H1 (cell line): ENCODE measurements around the gene ARHGAP26. TPM values are rescaled to one million over a fixed set of nuclear protein-coding genes. Genes with fewer than 3 reads are reported as not detected.

ENCODE experiments used
- CTCF ChIA-PET: fragments of 300-600 bp; sonication (Branson Sonifier 250); formaldehyde crosslinking; loops from one replicate; lab custom pipeline; 2021; ENCODE audit not compliant: partially characterized antibody; lab: Charles Lee
- POLR2A ChIA-PET: fragments of 300-600 bp; sonication (Branson Sonifier 250); formaldehyde crosslinking; loops from one replicate; lab custom pipeline; 2021; ENCODE audit warnings: inconsistent platforms; ENCODE audit not compliant: partially characterized antibody; lab: Charles Lee
- DNase-seq, 2 experiments: peaks; one replicate each; pipeline versions ENCODE4 v3.0.0 to v3.0.0-alpha.2; 2010 to 2022; ENCODE audit warnings: low spot score in 2 of 2, low read depth in 1 of 2, mixed read lengths in 1 of 2
- FAIRE-seq: peaks from 2 replicates; lab custom pipeline; 2011; peaks lifted over from hg19 to GRCh38; lab: Jason Lieb, UNC
- H2AFZ ChIP-seq: 2 replicates; pipeline ENCODE4 v1.8.1; 2012; ENCODE audit warnings: low read length, inconsistent platforms
- H2AK5ac ChIP-seq: 2 replicates; pipeline ENCODE4 v1.6.1; 2013; ENCODE audit warnings: low read depth, low read length
- H2BK120ac ChIP-seq: replicated peaks from 2 replicates; pipeline ENCODE3; 2013; ENCODE audit warnings: low read depth, low read length, inconsistent platforms
- H2BK12ac ChIP-seq: 2 replicates; pipeline ENCODE4 v1.6.1; 2013; ENCODE audit warnings: low read depth, low read length
- H2BK15ac ChIP-seq: 2 replicates; pipeline ENCODE4 v1.6.1; 2013; ENCODE audit warnings: low read length
- H2BK20ac ChIP-seq: 2 replicates; pipeline ENCODE4 v1.6.1; 2013; ENCODE audit warnings: low read length
- H2BK5ac ChIP-seq: 2 replicates; pipeline ENCODE4 v1.6.1; 2013; ENCODE audit warnings: low read depth, low read length
- H3K14ac ChIP-seq: 2 replicates; pipeline ENCODE4 v1.6.1; 2013; ENCODE audit warnings: inconsistent platforms; ENCODE audit not compliant: insufficient read length
- H3K18ac ChIP-seq: 2 replicates; pipeline ENCODE4 v1.6.1; 2013; ENCODE audit warnings: low read length; ENCODE audit errors: extremely low read depth
- H3K23ac ChIP-seq: 2 replicates; pipeline ENCODE4 v1.6.1; 2013; ENCODE audit warnings: inconsistent platforms; ENCODE audit not compliant: insufficient read length
- H3K23me2 ChIP-seq: 2 replicates; pipeline ENCODE4 v1.6.1; 2013; ENCODE audit warnings: low read depth, low read length
- H3K27ac ChIP-seq: 2 replicates; pipeline ENCODE4 v1.6.1; 2011; ENCODE audit warnings: low read depth, low read length, inconsistent platforms
- H3K27me3 ChIP-seq, 4 experiments: replicated peaks in 1 of 4; 1 replicate in 1 of 4; 2 replicates in 3 of 4; pipeline versions ENCODE4 v1.6.1 to v1.8.1; 2011 to 2013; ENCODE audit warnings: low read length in 3 of 4, mild to moderate bottlenecking in 3 of 4, inconsistent platforms in 2 of 4, mixed read lengths in 2 of 4, moderate library complexity in 1 of 4; ENCODE audit not compliant: control insufficient read depth in 3 of 4, insufficient read depth in 3 of 4; ENCODE audit errors: extremely low read depth in 1 of 4
- H3K36me3 ChIP-seq, 4 experiments: 2 replicates each; pipeline versions ENCODE4 v1.6.1 to v1.8.1; 2011 to 2013; ENCODE audit warnings: mild to moderate bottlenecking in 4 of 4, low read length in 3 of 4, moderate library complexity in 2 of 4, control low read depth in 1 of 4, inconsistent platforms in 1 of 4; ENCODE audit not compliant: insufficient read depth in 4 of 4, control insufficient read depth in 2 of 4
- H3K4ac ChIP-seq: replicated peaks from 2 replicates; pipeline ENCODE3; 2013; ENCODE audit warnings: low read length, low read depth, mixed read lengths, inconsistent platforms; ENCODE audit not compliant: insufficient read length
- H3K4me1 ChIP-seq, 4 experiments: replicated peaks in 1 of 4; 1 replicate in 1 of 4; 2 replicates in 3 of 4; pipeline versions ENCODE4 v1.6.1 to v1.8.1; 2011 to 2013; ENCODE audit warnings: low read length in 3 of 4, inconsistent platforms in 2 of 4, mixed read lengths in 1 of 4; ENCODE audit not compliant: insufficient read depth in 4 of 4, control insufficient read depth in 3 of 4
- H3K4me2 ChIP-seq, 2 experiments: 2 replicates each; pipeline versions ENCODE4 v1.6.1 to v1.8.1; 2011 to 2013; ENCODE audit warnings: low read depth in 2 of 2, low read length in 2 of 2, control low read depth in 1 of 2, inconsistent platforms in 1 of 2, mild to moderate bottlenecking in 1 of 2; ENCODE audit not compliant: insufficient read depth in 1 of 2
- H3K4me3 ChIP-seq, 4 experiments: fragments of 200-600, 300-600 bp in 1 of 4; sonication (generic), shearing (Covaris generic), sonication (Bioruptor Twin) in 1 of 4; 2 replicates each; pipeline versions ENCODE4 v1.5.1 to v1.8.1; 2011 to 2016; ENCODE audit warnings: low read length in 4 of 4, low read depth in 3 of 4, control low read depth in 2 of 4, inconsistent platforms in 2 of 4, mild to moderate bottlenecking in 2 of 4, mixed read lengths in 1 of 4, moderate library complexity in 1 of 4; ENCODE audit not compliant: insufficient read depth in 2 of 4; ENCODE audit errors: extremely low read depth in 1 of 4
- H3K56ac ChIP-seq: replicated peaks from 2 replicates; pipeline ENCODE3; 2013; ENCODE audit warnings: low read depth, mild to moderate bottlenecking, mixed read lengths, low read length, inconsistent platforms; ENCODE audit not compliant: insufficient read length
- H3K79me1 ChIP-seq: 2 replicates; pipeline ENCODE4 v1.6.1; 2013; ENCODE audit warnings: low read depth, low read length, control low read depth
- H3K79me2 ChIP-seq, 2 experiments: 2 replicates each; pipeline versions ENCODE4 v1.6.1 to v1.8.1; 2012 to 2013; ENCODE audit warnings: low read length in 2 of 2, mild to moderate bottlenecking in 2 of 2, inconsistent platforms in 1 of 2; ENCODE audit not compliant: insufficient read depth in 2 of 2, control insufficient read depth in 1 of 2
- H3K9ac ChIP-seq, 4 experiments: replicated peaks in 1 of 4; 1 replicate in 1 of 4; 2 replicates in 3 of 4; pipeline versions ENCODE4 v1.6.1 to v1.8.1; 2011 to 2013; ENCODE audit warnings: low read depth in 3 of 4, low read length in 3 of 4, control low read depth in 2 of 4, mild to moderate bottlenecking in 2 of 4, moderate library complexity in 2 of 4, inconsistent platforms in 1 of 4; ENCODE audit errors: extremely low read depth in 1 of 4
- H3K9me3 ChIP-seq, 2 experiments: 2 replicates each; pipeline versions ENCODE4 v1.6.1 to v1.8.1; 2012 to 2013; ENCODE audit warnings: mild to moderate bottlenecking in 2 of 2, moderate library complexity in 2 of 2, control low read depth in 1 of 2, inconsistent platforms in 1 of 2, low read depth in 1 of 2, low read length in 1 of 2, mixed read lengths in 1 of 2; ENCODE audit not compliant: insufficient read depth in 2 of 2
- H4K20me1 ChIP-seq, 2 experiments: replicated peaks in 1 of 2; 2 replicates each; pipeline versions ENCODE3 to v1.8.1; 2011 to 2013; ENCODE audit warnings: inconsistent platforms in 2 of 2, low read length in 2 of 2, mild to moderate bottlenecking in 1 of 2; ENCODE audit not compliant: insufficient read depth in 2 of 2, control insufficient read depth in 1 of 2
- H4K5ac ChIP-seq: 2 replicates; pipeline ENCODE4 v1.6.1; 2013; ENCODE audit warnings: low read length, low read depth, mixed read lengths, inconsistent platforms; ENCODE audit not compliant: insufficient read length
- H4K8ac ChIP-seq: 2 replicates; pipeline ENCODE4 v1.8.0; 2013; ENCODE audit warnings: mild to moderate bottlenecking, moderate library complexity, low read length, inconsistent platforms; ENCODE audit not compliant: insufficient read depth; ENCODE audit errors: extremely low read depth
- H4K91ac ChIP-seq: replicated peaks from 2 replicates; pipeline ENCODE3; 2013; ENCODE audit warnings: low read length, mixed read lengths, inconsistent platforms; ENCODE audit not compliant: insufficient read length
- BRCA1 ChIP-seq: IDR thresholded peaks from 2 replicates; pipeline ENCODE4 v1.6.1; 2012; ENCODE audit warnings: low read depth, low read length, improper control_type of control experiment
- CBX8 ChIP-seq: fragments of 300-800, 300-1000 bp; sonication (generic); IDR thresholded peaks from 2 replicates; pipeline ENCODE4 v1.7.1; 2016; ENCODE audit warnings: low read depth, low read length, borderline replicate concordance
- CEBPB ChIP-seq: IDR thresholded peaks from 2 replicates; pipeline ENCODE4 v1.6.1; 2012; ENCODE audit warnings: low read depth, low read length
- GABPA ChIP-seq: IDR thresholded peaks from 2 replicates; pipeline ENCODE4 v1.6.1; 2011; ENCODE audit warnings: mild to moderate bottlenecking, low read length, moderate library complexity, borderline replicate concordance; ENCODE audit not compliant: insufficient read depth
- NANOG ChIP-seq: IDR thresholded peaks from 2 replicates; pipeline ENCODE4 v1.6.1; 2011; ENCODE audit warnings: low read length, low read depth, mild to moderate bottlenecking, inconsistent platforms; ENCODE audit not compliant: insufficient read depth, poor library complexity, severe bottlenecking
- POLR2A ChIP-seq, 2 experiments: IDR thresholded peaks; 1 replicate in 1 of 2; 2 replicates in 1 of 2; pipeline ENCODE4 v1.6.1; 2011; ENCODE audit warnings: low read depth in 2 of 2, low read length in 2 of 2, mild to moderate bottlenecking in 2 of 2; ENCODE audit errors: control extremely low read depth in 1 of 2
- POU5F1 ChIP-seq: IDR thresholded peaks from 2 replicates; pipeline ENCODE4 v1.6.1; 2011; ENCODE audit warnings: low read depth, mild to moderate bottlenecking, low read length, moderate library complexity
- RNF2 ChIP-seq: fragments of 200-900, 300-1000 bp; sonication (generic); IDR thresholded peaks from 2 replicates; pipeline ENCODE4 v1.7.1; 2016; ENCODE audit warnings: borderline replicate concordance, low read depth, mild to moderate bottlenecking, antibody characterized with exemption, low read length; ENCODE audit not compliant: poor library complexity, severe bottlenecking; ENCODE audit errors: missing control alignments
- SAP30 ChIP-seq: fragments of 300-600 bp; sonication (generic); IDR thresholded peaks from 2 replicates; pipeline ENCODE4 v1.7.1; 2012; ENCODE audit warnings: low read length, moderate library complexity, mild to moderate bottlenecking, inconsistent platforms; ENCODE audit not compliant: insufficient read depth, insufficient replicate concordance
- SIN3A ChIP-seq, 2 experiments: IDR thresholded peaks in 1 of 2; conservative IDR thresholded peaks in 1 of 2; 2 replicates each; pipeline ENCODE4 v1.6.1; 2011 to 2012; ENCODE audit warnings: low read length in 2 of 2, improper control_type of control experiment in 1 of 2, low read depth in 1 of 2, mild to moderate bottlenecking in 1 of 2
- SP1 ChIP-seq: IDR thresholded peaks from 2 replicates; pipeline ENCODE4 v1.6.1; 2011; ENCODE audit warnings: low read depth, low read length
- TAF7 ChIP-seq: optimal IDR thresholded peaks from 2 replicates; pipeline ENCODE3; 2011; ENCODE audit warnings: low read depth, mild to moderate bottlenecking, inconsistent platforms, low read length, moderate library complexity, borderline replicate concordance
- TCF12 ChIP-seq: IDR thresholded peaks from 2 replicates; pipeline ENCODE4 v1.6.1; 2011; ENCODE audit warnings: low read depth, mild to moderate bottlenecking, low read length
- WGBS, 2 experiments: shearing (Covaris generic) in 1 of 2; methylation state at CpG; one replicate each; pipeline versions ENCODE4 v1.1.6 to v1.1.7; 2013 to 2015; ENCODE audit warnings: low lambda C conversion rate in 2 of 2, mixed read lengths in 2 of 2, inconsistent platforms in 1 of 2, low coverage in 1 of 2, missing lambda C conversion rate in 1 of 2; ENCODE audit not compliant: insufficient replicate concordance in 2 of 2, insufficient coverage in 1 of 2, insufficient read length in 1 of 2; ENCODE audit errors: extremely low coverage in 1 of 2, missing lambda C conversion rate in 1 of 2; 5-methylcytosine and 5-hydroxymethylcytosine counted together
- polyA plus RNA-seq, 7 experiments: library from polyadenylated mRNA; depleted of rRNA in 3 of 7; stranded (reverse) in 5 of 7; unstranded in 2 of 7; fragments of >200 nt in 5 of 7; fragments of 200-250 nt in 2 of 7; gene quantifications; 1 replicate in 5 of 7; 2 replicates in 1 of 7; 4 replicates in 1 of 7; pipeline versions ENCODE4 v1.2.1 to v1.2.3, GENCODE V29; 2011 to 2013; ENCODE audit warnings: missing spikeins in 2 of 7, mixed read lengths in 2 of 7
- total RNA-seq: library from RNA; stranded (reverse); fragmentation: NEBNext Ultra II Directional; extraction: Animal tissue kit (Norgen Biotek cat#: 25700); gene quantifications from 2 replicates; pipeline ENCODE4 v1.2.1, GENCODE V29; 2021

ARHGAP26 gene
- total and polyA plus RNA-seq, 2 of the 8 experiments (the other 6 are each of a cell fraction or from before 2014, with no cell fraction given), result 7.1 to 24.8 TPM

DNA sequence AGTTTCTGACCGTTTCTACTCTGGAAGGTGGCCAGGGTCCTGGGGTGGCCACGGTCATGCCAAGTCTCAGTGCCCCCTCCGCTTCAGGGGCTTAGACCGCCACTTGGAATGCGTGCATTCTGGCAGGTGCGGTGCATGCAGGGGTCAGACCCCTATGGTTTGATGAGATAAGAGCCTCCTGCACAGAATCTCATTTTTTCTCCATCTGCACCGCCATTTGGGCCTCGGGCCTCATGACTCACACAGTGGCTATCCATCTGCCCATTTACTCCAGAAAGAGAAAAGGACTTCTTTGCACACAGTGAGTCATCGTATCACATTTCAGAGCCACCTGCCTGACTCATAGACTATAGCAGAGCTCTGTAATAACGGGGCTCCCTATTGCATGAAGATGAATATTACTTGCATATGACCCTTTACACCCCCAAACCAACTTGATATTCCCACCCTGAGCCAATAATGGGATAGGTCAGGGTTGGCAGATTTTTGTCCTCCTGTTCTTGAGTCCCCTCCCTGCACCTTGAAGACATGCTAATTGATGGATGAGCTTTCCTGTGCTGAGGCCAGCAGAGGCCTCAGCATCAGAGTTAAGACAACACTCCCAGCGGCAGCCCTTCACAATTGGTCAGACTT, 475.9 kb downstream of the ARHGAP26 start:
- Histone ChIP-seq H4K8ac (no peak overlapping the region), H2BK120ac (no peak overlapping the region), H3K4me1 (0 out of 7 replicates have a peak, but pooled peaks cover 0 to 1% (median 0%) of the 10 kb centered on the region in 4 experiments), H3K9ac (no peak overlapping the region), H3K23ac (no peak overlapping the region), H3K27me3 (no peaks in the 10 kb centered on the region), H2AFZ (no peak overlapping the region), H3K79me1 (no peaks in the 10 kb centered on the region), H3K9me3 (0 out of 4 replicates have a peak, but pooled peaks cover 0 to 2% of the 10 kb centered on the region in 2 experiments), H3K4ac (no peak overlapping the region), H3K14ac (no peak overlapping the region), H4K91ac (no peak overlapping the region), H4K5ac (no peak overlapping the region), H2AK5ac (no peak overlapping the region), H3K4me2 (no peak overlapping the region), H3K79me2 (no peaks in the 10 kb centered on the region), H2BK15ac (no peak overlapping the region), H2BK20ac (no peak overlapping the region), H2BK5ac (no peak overlapping the region), H3K27ac (no peak overlapping the region), H3K4me3 (no peak overlapping the region), H3K56ac (no peak overlapping the region), H4K20me1 (peaks cover 0 to 4% of the 10 kb centered on the region in 2 experiments), H3K18ac (no peak overlapping the region), H3K36me3 (no peaks in the 10 kb centered on the region), H2BK12ac (no peak overlapping the region), H3K23me2 (peaks cover 7% of the 10 kb centered on the region; the same call in 1 of the 2 replicates)
- 89% methylated on average over 11 of the region's 11 CpGs; no CpG with 5 or more reads in 1 of the 2 experiments for WGBS, 2 experiments
- ChIA-PET CTCF (interaction anchor here (0.6 to 1.0 kb wide), 2 partner anchors 10 to 532 kb away, joined by 3 read pairs; no protein-coding TSS in a partner anchor), POLR2A (no interaction called here)
- DNase-seq (no peak), FAIRE-seq (no peak)
- TF ChIP-seq GABPA (no peak), TAF7 (no peak), RNF2 (no peak), POLR2A (IDR thresholded peaks at IDR 0.05; ENCODE audit: control extremely low read depth in 1 of 2, low read depth in 2 of 2, low read length in 2 of 2) (no peak), BRCA1 (no peak), CEBPB (no peak), TCF12 (no peak), SIN3A (conservative IDR thresholded peaks at IDR 0.05 in 1 of 2, IDR thresholded peaks at IDR 0.05 in 1 of 2; ENCODE audit: low read depth in 1 of 2, low read length in 2 of 2) (no peak), NANOG (no peak), SP1 (no peak), POU5F1 (no peak), CBX8 (no peak), SAP30 (no peak)
